Transverse colon (tissue), 3 donors: ENCODE measurements around the gene PRKACB.

Experiments used
- POLR2A ChIP-seq: fragments of 450-650 bp; IDR thresholded peaks from one replicate; pipeline ENCODE4 v1.6.1; 2016; ENCODE audit warnings: antibody characterized with exemption, mild to moderate bottlenecking, moderate library complexity
- TF ChIP-seq, protein P1 (sequence below), 5 experiments: fragments of 200-600 bp in 3 of 5; fragments of 450-650 bp in 2 of 5; sonication (generic) in 3 of 5; IDR thresholded peaks; 1 replicate in 2 of 5; 2 replicates in 3 of 5; pipeline ENCODE4 v1.5.1; 2016 to 2017; ENCODE audit warnings: antibody characterized with exemption in 5 of 5, inconsistent platforms in 3 of 5, mild to moderate bottlenecking in 2 of 5, moderate library complexity in 1 of 5

DNA sequence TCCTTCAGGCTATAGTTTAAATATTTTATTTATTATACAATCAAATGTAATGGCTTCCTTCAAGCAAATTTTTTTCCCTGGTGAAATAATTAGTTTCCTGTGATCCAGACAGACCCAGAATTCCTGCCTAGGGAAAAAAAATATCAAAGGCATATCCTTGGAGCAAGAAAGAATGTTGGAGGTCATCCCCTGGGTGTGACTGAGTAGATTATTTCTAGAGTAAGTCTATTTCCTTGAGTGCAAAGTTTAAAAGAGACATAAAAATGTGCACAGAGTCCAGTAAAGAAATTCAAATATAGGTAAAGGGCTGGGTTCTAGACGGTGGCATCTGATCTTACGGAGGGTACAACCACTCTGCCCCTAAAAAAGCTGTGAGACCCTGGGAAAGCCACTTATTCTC lies 125.2 kb downstream of the PRKACB start:
- TF ChIP-seq, protein P1, sequence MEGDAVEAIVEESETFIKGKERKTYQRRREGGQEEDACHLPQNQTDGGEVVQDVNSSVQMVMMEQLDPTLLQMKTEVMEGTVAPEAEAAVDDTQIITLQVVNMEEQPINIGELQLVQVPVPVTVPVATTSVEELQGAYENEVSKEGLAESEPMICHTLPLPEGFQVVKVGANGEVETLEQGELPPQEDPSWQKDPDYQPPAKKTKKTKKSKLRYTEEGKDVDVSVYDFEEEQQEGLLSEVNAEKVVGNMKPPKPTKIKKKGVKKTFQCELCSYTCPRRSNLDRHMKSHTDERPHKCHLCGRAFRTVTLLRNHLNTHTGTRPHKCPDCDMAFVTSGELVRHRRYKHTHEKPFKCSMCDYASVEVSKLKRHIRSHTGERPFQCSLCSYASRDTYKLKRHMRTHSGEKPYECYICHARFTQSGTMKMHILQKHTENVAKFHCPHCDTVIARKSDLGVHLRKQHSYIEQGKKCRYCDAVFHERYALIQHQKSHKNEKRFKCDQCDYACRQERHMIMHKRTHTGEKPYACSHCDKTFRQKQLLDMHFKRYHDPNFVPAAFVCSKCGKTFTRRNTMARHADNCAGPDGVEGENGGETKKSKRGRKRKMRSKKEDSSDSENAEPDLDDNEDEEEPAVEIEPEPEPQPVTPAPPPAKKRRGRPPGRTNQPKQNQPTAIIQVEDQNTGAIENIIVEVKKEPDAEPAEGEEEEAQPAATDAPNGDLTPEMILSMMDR (IDR thresholded peaks at IDR 0.05): no peak
- peak; percentile 21 for TF ChIP-seq POLR2A
